Measurements from ENCODE around the gene ARL6.

Gene ARL6, protein sequence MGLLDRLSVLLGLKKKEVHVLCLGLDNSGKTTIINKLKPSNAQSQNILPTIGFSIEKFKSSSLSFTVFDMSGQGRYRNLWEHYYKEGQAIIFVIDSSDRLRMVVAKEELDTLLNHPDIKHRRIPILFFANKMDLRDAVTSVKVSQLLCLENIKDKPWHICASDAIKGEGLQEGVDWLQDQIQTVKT

DNA sequence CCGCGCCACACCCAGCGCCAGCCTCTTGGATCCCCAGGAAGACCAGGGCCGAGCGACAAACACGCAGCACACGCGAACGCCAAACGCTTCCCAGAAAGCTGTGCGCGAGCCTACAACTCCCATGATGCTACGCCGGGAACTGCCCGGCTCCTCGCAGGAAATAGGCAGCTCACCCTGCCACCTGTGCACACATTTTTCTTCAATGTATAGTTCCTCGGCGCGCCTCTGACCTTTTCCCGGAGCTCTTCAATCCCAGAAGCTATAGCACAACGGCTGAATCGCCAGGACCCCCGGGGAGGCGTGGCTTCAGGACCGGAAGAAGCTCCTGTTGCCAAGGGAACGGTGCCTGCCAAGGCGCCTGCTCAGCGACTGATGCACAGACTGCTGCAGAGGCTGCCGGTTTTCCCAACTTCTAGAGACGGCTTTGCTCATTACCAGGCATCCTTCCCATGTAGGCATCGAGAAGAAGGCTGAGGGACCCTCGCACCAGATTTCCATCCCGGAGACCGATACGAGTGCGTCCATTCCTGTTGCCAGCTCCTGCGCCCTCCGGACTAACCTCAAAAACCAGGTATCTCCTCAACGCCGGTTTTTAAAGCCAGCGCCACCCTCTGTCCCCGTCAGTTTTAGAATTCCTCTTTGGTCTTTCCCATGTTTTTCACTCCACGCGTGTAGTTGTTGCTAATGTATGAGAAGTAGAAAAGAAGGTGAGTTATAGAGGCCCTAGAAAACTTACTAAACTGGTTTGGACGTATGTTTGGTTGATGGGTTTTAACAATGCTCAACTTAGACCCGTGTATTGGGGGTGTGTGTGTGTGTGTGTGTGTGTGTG lies at the start of gene ARL6:
TSS of gene ARL6 (plus strand) at position 352 of the 832 bp plus-strand sequence. CDS start 3,350 bp downstream, outside the sequence.
- DNase-seq, result peak; percentile 55 to 74

DNA sequence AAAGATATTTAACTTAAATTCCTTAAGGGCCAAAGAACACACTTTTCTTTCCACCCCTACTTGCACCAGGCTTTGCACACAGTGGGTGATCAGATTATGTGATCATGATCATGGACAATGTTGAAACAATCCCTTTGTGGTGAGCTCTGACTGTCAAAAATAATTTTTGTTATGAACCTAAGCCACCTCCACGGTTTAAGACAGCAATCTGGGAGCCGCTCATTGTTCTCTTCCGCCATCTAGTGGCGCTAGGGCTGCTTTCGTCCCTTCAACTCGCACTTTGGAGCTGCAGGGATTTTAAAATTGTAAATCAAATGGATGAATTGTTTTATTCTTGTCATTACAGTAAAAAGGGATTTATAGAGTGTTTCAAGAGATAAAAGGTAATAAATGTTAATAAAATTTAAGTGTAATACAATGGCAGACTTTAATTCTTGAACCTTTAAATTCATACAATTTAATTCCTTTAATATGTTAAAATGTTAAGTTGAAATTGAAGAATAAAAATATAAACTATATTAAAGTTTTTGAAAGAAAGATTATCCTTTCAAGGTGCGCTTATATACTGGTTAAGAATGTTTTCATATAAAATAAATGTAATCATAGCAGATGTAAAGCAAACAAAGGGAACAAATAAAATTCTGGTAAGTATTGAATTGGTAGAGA lies 45.3 kb upstream of the ARL6 start:
- peak; percentile 36 to 65 for DNase-seq

DNA sequence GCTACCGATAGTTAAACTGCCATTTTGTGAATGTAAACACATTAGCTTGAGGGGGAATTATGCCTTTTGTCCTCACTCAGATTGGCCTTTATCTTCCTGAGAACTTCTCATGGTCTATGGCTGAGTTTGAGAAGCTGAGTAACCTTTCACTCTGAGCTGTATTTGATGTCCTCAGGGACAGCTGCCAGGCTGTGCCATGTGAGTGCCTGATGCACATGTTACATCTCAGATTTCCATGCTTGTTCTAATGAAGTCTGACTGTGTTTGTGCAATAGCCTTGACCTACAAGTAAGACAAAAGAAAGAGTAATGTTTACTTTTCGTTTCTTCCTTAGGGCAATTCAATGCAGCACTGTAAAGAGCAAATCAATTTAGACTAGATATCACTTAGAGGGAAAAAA lies 44.1 kb upstream of the ARL6 start:
- DNase-seq, result no peak

DNA sequence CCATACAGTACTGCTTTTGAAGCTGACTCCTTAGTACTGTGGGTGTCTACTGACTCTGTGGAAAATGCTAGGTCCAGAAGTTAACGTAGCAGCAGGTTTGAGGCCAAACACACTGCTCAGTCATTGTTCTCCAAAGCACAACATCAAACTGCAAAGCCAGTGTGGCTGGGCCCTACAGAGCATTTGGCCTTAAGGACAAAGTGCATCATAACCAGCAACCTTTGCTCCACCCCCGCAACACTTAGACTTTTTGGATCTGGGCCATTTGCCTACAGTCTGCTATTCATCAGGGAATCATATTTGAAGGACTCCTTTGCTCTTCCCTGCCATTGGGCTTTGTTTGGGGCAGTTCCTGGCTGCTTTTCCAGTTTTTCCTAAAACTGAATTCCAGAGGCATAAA lies 43.1 kb upstream of the ARL6 start:
- DNase-seq, result no peak

DNA sequence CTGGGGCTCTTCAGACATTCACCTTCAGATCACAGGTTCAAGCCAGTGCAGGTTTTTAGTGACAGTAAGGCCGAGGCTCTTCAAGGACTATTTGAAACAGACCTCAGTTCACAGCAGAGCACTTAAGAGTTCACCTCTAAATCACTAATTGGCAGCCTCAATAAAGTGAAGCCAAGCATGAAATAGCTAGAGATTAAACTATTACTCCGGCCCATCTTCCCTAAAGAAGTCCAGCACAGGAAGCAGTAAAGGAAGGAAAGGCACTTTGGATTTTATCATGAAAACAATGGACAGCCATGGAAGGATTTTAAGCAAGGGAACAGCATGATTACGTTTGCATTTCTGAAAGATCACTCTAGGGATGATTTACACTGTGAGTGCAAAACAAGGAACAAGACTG lies 27.6 kb upstream of the ARL6 start:
- no peak for DNase-seq

DNA sequence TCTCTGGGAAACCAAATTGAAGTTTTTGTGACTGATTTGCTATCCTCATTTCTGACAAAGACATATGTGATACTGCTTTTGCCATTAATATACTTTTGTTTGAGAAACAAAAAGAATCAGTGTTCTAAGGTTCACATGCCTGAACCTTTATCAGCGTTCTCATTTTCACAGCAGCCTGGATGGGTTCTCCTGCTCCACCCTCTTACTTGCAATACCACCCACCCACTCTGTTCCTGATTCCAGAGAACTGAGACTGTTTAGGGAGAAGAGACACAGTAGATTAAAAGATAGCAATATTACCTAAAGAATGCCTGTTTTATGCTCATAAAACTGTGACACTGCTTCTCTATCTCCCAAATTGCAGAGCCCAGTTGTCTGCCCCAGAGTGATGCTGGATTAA lies 25.8 kb upstream of the ARL6 start:
- no peak for DNase-seq

DNA sequence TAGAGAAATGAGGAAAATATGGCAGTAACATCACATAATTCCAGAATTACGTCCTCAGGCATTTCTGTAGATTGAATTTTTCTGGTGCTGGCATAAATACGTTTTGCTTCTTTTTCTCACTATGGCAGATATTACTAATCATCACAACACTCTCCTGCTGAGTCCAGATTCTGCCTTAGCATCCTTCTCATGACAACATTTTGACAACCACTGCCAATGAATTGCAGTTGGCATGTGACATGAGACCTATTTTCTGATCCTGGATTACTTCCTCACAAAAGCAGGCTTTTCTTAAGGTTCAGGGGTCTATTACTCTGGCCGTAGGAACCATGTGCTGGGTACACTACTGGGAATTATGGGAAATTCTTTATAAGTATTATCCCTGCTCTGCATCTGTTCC lies 22.5 kb upstream of the ARL6 start:
- DNase-seq, result no peak

DNA sequence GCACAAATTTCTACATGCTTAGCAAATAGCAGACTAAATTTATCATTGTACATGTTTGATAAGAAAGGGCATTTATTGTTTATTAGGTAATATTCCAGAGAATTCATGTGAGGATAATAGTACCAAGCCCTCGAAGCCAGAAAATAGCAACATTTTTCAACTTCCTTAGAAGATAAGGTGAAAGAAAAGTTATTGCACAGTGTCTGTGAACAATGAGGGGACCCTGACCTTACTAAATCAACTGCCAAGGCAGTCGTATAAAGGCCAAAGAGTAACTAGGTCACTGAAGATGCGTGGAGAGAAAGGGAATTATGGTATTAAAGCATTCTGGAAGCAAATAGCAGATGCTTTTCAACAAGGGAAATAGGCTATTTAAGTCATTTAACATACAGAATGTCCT lies 20.3 kb upstream of the ARL6 start:
- no peak for DNase-seq

DNA sequence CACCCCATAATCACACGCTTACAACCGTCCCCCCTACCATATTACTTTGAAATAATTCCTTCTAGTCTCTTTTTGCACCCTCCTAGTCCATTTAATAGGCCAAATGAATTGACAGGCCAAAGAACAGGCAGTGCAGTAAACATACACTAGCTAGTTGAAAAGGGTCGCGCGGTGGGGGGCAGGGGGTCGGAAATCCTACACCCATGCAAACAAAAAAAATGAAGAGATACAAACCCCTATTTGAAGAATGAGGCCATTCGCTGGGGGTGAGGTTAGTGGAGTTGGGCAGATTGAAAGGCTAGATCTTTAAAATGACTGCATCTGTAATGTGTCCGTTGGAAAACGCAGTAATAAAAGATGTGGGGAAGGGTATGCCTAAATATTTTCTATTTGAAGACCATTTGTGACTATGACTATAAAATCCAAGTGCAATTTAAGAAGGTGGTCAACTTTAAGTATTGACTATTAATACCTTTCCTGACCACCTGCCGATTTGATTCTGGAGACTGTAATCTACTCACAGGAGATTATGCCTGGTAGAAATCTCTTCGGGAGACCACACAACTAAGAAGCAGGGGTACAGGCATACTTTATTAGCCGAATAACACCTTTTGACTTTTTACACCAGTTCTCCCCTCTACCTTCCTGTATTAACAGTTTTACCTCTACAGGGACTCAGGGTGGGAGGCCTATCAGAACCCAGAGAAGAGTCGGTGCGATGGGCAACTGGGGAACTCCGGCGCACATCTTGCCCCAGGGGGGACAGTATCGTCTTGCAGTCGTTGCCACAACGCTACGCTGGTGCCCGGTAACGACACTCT lies 762 bp upstream of the ARL6 start:
- no peak for DNase-seq

DNA sequence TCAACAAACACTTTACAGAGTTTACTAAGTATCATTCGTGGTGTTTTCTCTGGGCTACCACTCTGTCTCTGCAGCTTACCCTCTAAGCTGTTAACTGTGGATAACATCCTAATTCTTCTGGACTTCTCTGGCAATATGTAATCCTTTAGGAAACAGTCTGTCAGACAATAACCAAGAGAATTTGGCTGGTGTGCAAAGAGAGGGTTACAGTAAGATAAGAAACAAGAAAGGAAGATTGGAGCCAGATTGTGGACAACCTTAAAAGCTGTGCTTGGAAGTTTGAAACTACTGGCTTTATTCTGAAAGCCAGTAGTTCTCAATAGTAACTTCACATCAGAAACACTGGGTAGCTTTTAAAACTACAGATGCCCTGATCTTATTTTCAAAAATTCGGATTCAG lies 778 bp downstream of the ARL6 start:
- no peak for DNase-seq

DNA sequence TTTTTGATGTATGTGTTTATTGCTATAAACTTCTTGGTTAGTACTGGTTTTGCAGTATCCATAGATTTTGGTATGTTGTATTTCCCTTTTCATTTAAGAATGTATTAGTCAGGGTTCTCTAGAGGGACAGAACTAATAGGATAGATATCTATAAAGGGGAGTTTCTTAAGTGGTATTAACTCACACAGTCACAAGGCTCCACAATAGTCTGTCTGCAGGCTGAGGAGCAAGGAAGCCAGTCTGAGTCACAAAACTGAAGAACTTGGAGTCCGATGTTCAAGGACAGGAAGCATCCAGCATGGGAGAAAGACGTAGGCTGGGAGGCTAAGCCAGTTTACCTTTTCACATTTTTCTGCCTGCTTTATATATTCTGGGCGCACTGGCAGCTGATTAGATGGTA lies 8.4 kb downstream of the ARL6 start:
- DNase-seq, result no peak

DNA sequence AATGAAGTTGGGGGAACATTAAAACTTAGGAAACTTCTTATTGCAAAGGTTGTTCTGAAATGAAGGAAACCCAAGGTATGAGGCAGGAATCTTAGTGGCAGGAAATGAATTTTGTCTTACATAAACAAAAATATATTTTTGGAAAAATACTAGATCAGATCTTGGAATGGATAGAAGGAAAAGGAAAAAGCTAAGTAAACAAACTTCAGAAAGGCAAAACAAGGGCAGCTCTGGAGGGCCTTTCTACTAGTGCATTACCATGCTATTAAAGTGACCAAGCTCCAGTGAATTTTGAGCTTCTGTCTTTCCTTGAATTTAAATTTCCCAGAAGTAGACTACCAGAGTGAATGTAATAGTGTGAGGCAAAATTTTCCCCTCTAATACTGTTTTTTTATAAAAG lies 13.6 kb downstream of the ARL6 start:
- no peak for DNase-seq

DNA sequence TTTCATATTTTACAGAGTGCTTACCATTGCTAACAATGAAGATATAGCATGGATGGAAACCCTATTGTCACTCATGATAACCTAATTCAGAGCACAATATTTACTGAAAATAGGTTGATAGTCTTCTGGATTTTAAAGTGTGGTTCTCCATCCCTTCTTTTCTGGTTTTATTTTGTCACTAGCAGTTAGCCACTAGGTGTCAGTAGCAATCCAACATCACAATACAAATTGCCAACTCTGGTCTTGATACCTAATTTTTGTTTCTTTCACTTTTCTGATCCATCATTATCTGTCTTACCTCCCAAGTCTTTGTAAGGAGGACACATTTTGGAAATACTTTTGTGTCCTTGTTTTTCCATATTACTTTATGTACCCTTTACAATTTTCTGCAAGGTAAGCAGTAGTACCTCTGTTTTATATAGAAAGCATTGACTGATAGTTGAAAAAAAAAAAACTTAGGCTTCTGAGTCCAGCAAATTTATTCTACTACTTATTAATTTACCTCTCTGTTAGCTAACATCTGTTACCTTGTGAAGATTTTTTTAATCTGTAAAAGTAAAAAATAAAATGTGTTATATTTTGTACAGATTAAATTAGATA lies 29.0 kb downstream of the ARL6 start:
- DNase-seq, result peak; percentile 2 to 72

DNA sequence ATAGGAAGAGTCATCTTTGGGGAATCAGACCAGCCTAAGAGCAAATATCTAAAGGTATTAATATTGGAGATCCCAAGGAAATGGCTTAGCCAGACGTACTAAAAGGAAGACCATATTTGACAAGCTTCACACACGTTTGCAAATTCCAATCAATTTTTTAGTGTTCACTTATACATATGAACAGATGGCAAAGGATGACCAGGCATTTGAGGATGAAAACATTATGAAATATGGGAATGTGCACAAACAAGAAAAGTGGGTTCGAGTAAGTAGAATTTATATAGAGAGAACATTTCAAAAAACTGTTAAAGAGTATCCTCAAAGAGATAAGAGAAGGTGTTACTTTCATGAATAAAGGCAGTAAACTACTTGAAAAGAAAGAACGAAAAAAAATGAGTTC lies 31.4 kb downstream of the ARL6 start:
- DNase-seq, result no peak

DNA sequence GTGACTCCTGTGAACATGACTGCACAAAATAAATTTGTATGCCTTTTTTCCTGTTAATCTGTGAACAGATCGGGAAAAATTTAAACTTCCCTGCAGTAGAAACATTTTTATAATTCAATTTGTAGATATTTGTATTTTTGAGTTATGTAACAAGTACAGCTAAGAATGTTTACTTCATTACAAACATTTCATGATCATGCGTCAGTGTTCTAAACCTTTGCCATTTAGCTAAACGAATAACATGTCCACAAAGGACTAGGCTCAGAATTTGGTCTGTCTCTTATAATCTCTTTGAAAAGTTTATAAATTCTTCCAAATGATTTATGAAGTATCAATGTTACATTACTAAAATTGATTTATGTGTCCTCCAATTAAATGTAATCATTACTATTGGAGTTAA lies 39.9 kb downstream of the ARL6 start:
- DNase-seq, result no peak

DNA sequence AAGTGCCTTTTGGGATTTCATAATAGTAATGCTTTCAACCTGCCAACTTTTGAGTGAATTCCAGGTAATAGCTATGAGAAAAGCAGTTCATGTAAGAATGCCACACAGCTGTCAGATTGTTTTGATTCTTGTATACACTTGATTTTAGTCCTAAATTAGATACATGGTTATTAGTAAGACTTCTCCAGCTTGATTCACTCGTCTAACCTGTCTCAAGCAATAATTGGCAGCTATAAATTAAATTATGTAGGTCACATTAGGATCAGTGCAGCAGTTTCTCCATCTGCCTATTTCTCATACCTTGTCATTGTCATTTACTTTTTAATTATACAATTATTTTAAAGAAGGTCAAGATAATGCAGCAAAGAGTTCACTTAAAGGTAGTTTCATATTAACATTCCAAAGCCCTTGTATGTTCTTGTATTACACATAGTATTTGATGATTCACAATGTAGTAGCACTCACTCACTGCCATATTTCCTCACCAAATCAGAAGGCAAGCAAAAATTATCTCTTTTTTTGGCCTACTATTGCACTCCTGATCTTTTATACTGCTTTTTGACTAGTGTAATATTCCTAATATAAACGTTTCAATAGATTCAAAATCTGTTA lies 46.3 kb downstream of the ARL6 start:
- DNase-seq, result no peak

DNA sequence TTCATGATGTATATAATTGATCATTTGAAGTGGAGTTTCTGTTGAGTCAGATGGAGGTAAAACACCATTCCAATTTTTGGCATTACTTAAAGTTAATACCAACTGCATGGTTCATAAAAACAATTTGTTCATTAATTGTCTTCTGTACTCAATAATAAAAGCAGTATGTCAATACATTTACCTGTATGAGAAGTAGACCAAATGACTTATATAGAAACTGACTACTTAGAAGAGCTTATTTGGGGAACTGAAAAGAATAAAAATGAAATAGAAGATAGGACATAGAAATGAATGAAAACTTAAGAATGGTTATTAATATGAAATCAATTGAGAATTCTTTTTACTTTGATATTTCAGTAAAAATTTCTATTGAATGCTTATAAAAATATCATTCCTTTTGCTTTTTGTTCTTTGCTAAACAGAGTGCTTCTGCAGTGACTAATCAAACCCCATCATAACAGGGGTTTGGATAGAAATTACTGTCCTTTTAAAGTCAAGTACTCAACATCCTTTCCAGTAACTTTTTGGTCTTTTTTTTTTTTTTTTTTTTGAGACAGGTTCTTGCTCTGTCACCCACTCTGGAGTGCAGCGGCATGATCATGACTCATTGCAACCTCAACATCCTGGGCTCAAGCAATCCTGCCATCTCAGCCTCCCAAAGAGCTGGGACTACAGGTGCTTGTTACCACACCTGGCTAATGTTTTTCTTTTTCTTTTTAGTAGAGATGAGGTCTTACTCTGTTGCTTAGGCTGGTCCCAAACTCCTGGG lies 50.8 kb downstream of the ARL6 start:
- peak in 1 of 2 donors; percentile 19 for DNase-seq

DNA sequence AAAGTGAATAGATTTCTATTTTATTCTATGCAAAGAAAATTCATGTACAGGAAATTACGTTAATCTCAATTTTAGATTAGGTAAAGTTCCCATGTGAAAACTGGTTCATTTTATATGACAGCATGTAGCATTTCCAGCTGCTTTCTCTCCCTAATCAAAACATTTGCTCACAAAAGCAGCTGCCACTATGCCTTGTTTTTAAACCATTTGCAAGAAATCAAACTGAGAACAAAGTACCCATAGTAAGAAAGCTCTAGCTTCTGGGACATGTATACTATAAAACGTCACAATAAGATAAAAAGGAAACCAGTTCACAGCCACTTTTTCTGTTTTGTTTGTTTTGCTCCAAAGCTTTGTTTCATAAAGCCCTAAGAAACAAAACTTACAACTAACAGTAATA lies 52.3 kb downstream of the ARL6 start:
- no peak for DNase-seq

DNA sequence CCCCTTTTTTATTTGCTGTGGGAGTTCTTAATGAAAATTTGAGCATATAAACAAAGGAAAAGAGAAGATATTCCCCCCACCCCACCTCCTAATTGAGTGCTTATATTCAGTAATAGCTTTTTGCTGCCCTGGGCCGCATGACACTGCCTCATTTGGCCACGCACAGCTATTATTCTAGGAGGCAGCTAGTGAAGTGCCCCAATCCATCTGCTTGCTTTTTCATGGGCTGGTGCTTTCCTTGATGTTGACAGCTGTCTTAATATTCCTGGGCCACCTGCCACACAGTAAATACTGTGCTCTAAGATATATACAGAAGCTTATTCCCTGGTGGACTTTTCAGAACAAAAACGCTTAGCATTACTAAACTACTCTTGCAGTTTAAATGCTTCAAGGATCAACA lies 53.4 kb downstream of the ARL6 start:
- DNase-seq, result no peak

DNA sequence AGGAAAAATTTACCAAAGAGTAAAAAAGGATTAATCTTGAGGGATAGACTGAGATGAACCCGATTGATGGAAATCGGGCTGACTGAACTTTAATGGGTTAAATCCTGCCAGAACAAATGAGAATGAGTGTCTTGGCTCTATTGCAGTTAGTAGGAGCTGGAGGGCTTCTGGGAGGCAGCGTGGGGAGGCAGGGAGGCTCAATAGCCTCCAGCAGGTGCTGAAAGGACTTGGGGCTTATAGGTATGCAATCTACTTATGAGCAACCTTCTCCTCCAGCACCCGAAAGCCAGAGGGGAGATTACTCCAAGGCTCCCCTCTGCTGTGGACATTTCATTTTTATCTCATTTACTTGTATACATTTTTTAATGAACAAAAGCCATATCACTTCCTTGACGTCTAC lies 56.2 kb downstream of the ARL6 start:
- peak in 1 of 2 donors; percentile 6 for DNase-seq

DNA sequence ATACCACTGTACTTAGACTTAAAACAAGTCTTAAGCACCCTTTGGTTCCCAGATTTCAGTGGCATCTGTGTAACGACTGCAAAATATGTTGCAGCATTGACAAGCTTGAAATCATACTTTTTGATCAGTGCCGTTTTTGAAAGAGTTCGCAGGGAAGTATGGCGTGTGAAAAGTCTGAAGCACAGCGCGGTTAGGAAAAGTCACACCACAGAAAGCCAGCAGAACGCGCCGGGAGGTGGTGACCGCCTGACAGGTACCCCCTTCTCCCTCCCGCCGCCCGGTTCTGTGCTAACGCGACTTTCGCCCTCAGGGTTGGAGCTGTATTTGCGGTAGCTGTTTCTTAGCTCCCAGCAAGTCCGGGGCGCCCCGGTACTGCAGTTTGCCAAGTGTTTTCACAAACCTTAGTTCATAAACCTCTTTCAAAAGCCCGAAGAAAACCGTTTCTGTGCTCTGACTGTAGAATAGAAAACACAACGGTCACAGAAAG lies 56.8 kb downstream of the ARL6 start:
- peak in 1 of 2 donors; percentile 22 for DNase-seq
